ENCODE data around the gene LINGO3.
"Not testable (repeated sequence)": the region's sequence is repeated elsewhere in the genome, so short reads cannot be mapped to it uniquely, and the experiment has no call there.

The LINGO3 gene

GRCh38 chr19:2353159-2353886 lies 45.4 kb upstream of the LINGO3 start:
- TF ChIP-seq CTCF (IDR thresholded peaks at IDR 0.05; ENCODE audit: borderline replicate concordance, insufficient read depth, low read depth, low read length) = no peak
- no peak overlapping the region for H3K4me3 ChIP-seq (ENCODE audit: low read depth, low read length)

- TF ChIP-seq CTCF (IDR thresholded peaks at IDR 0.05; ENCODE audit: borderline replicate concordance, insufficient read depth, low read depth, low read length) = no peak
- no peak overlapping the region for H3K4me3 ChIP-seq (ENCODE audit: low read depth, low read length)
These were observed 44.2 kb upstream of the LINGO3 start for GRCh38 chr19:2352121-2352520.

- no peak overlapping the region for H3K4me3 ChIP-seq (ENCODE audit: low read depth, low read length)
- no peak for TF ChIP-seq CTCF (IDR thresholded peaks at IDR 0.05; ENCODE audit: borderline replicate concordance, insufficient read depth, low read depth, low read length)
These were observed 43.6 kb upstream of the LINGO3 start for GRCh38 chr19:2351591-2351990.

- H3K4me3 ChIP-seq (ENCODE audit: low read depth, low read length) = no peak overlapping the region
- TF ChIP-seq CTCF (IDR thresholded peaks at IDR 0.05; ENCODE audit: borderline replicate concordance, insufficient read depth, low read depth, low read length) = no peak
These were observed 42.7 kb upstream of the LINGO3 start for GRCh38 chr19:2350656-2351055.

GRCh38 chr19:2349818-2350217 lies 41.9 kb upstream of the LINGO3 start:
- H3K4me3 ChIP-seq (ENCODE audit: low read depth, low read length) = not testable (repeated sequence)

- H3K4me3 ChIP-seq (ENCODE audit: low read depth, low read length) = no peak overlapping the region
- no peak for TF ChIP-seq CTCF (IDR thresholded peaks at IDR 0.05; ENCODE audit: borderline replicate concordance, insufficient read depth, low read depth, low read length)
These were observed 38.1 kb upstream of the LINGO3 start for GRCh38 chr19:2345794-2346663.

GRCh38 chr19:2345076-2345475 lies 37.1 kb upstream of the LINGO3 start:
- no peak for TF ChIP-seq CTCF (IDR thresholded peaks at IDR 0.05; ENCODE audit: borderline replicate concordance, insufficient read depth, low read depth, low read length)
- no peak overlapping the region for H3K4me3 ChIP-seq (ENCODE audit: low read depth, low read length)
